Heart right ventricle (tissue), 16 donors: Measurements from ENCODE around the gene TSHB. TPM values are rescaled to one million over a fixed set of nuclear protein-coding genes. Genes with fewer than 3 reads are reported as not detected.
A peak's percentile ranks its signal among the peaks of the same experiment; 100 is the strongest.

Experiments used
- ATAC-seq, 8 donors: fragments of 200-7000 bp; cut with Tn5 transposase; one replicate each; pipeline ENCODE4 v1.9.1; 2020; ENCODE audit warnings: mild to moderate bottlenecking in 8 of 8, moderate library complexity in 8 of 8, moderate number of reproducible peaks in 1 of 8
- DNase-seq, 2 donors: peaks; one replicate each; pipeline ENCODE4 v3.0.0-alpha.2; 2020
- H3K27ac ChIP-seq, 10 donors: fragments of 200-600 bp; sonication (generic) in 2 of 10; one replicate each; pipeline versions ENCODE4 v1.5.0 to v1.8.0; 2020 to 2022; ENCODE audit warnings: mild to moderate bottlenecking in 3 of 10
- H3K27me3 ChIP-seq, 7 donors: fragments of 200-600 bp; one replicate each; pipeline ENCODE4 v1.8.0; 2021 to 2022; ENCODE audit warnings: mild to moderate bottlenecking in 2 of 7
- H3K36me3 ChIP-seq, 9 donors: fragments of 200-600 bp; sonication (generic) in 1 of 9; one replicate each; pipeline versions ENCODE4 v1.5.0 to v1.8.0; 2020 to 2022; ENCODE audit warnings: mild to moderate bottlenecking in 2 of 9
- H3K4me1 ChIP-seq, 9 donors: fragments of 200-600 bp; sonication (generic) in 1 of 9; one replicate each; pipeline versions ENCODE4 v1.5.0 to v1.8.0; 2020 to 2022; ENCODE audit warnings: mild to moderate bottlenecking in 4 of 9
- H3K4me3 ChIP-seq, 10 donors: fragments of 200-600 bp; sonication (generic) in 2 of 10; one replicate each; pipeline versions ENCODE4 v1.5.0 to v1.8.0; 2020 to 2022; ENCODE audit warnings: mild to moderate bottlenecking in 7 of 10, moderate library complexity in 2 of 10
- H3K9me3 ChIP-seq, 11 donors: fragments of 200-600 bp in 10 of 11; sonication (generic) in 2 of 11; one replicate each; pipeline versions ENCODE4 v1.5.0 to v1.8.0; 2013 to 2022; ENCODE audit warnings: mild to moderate bottlenecking in 2 of 11, control low read depth in 1 of 11, moderate library complexity in 1 of 11
- WGBS, 2 donors: extraction: QIAGEN DNeasy Blood & Tissue Kit; methylation state at CpG; one replicate each; pipeline ENCODE4 v1.1.7; 2013; ENCODE audit warnings: inconsistent platforms in 1 of 2; 5-methylcytosine and 5-hydroxymethylcytosine counted together
- intact Hi-C, 10 donors: fragments of 100-400 bp; cut with DNase I; formaldehyde crosslinking; loops; one replicate each; pipeline versions ENCODE4 v1.11.1 to v1.14.2; 2022
- polyA plus RNA-seq, 2 donors: library from polyadenylated mRNA; stranded (reverse); fragments of 200-250 nt; gene quantifications; one replicate each; pipeline ENCODE4 v1.2.3, GENCODE V29; 2013
- total RNA-seq, 10 donors: library from RNA; stranded (reverse); fragmentation: NEBNext Ultra II Directional in 3 of 10; extraction: Animal tissue kit (Norgen Biotek cat#: 25700) in 3 of 10; gene quantifications; one replicate each; pipeline versions ENCODE4 v1.2.1 to v1.2.4, GENCODE V29; 2021 to 2023
- TF ChIP-seq, protein P1 (sequence below), 9 donors: fragments of 200-600 bp; sonication (generic) in 2 of 9; IDR thresholded peaks; one replicate each; pipeline versions ENCODE4 v1.5.0 to v1.8.0; 2021 to 2022; ENCODE audit warnings: antibody characterized with exemption in 9 of 9, mild to moderate bottlenecking in 5 of 9, moderate library complexity in 1 of 9
- donor health status: Arrhythmogenic right ventricular cardiomyopathy.
- donor health status: ischemic (EF 13 %, LVEDD 7.1; RV severe dilation, severe dysfunction).
- donor health status: healthy with polysubstance abuse.
- donor health status: DM: no; HTN: yes; CAD: no.
- donor health status: DM: no; HTN: no; CAD: no.
- donor health status: ischemic (EF 25% LVEDD 6.9; RV normal size, moderate dysfunction).
- donor health status: ischemic (EF 25% LVEDD 5.7; RV mildly dilated, moderate dysfunction).
- donor health status: healthy.
- donor health status: DM: yes; HTN: yes; CAD: no.
- donor health status: Ischemic cardiomyopathy.
- donor health status: ischemic (EF 35%, LVEDD 5.7; RV mildly dilated, moderate dysfunction).
- donor health status: nonischemic (EF 11% LVEDD 7.7; RV severe dilation, severe dysfunction).
- donor health status: DM: yes; HTN: yes; CAD: no.
- donor health status: PGD.
- donor health status: ischemic (EF 29% LVEDD 5.4; RV normal size, mild dysfunction).
- donor health status: nonischemic (EF 23%, LVEDD 6.1; RV moderate dilation, normal function).

TSHB gene
- total and polyA plus RNA-seq, 12 donors = not detected

DNA sequence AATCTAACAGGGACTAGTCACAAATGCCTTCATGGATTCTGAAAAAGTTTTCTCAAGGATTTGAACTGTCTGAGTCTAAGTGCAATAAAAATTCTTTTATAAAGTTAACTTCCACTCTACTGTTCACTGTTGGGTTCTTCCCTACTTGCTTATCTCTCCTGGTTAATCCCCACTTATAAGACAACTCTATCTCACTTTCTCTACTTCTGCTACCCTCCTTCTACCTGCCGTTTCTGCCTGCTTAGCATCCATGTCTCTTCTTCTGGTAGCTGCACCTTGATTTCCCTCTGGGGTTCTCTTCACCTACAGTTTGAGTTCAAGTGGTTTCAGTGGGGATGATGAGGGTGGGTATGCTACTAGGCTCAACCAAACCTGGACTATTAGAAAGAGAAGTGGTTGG, 6.0 kb downstream of the TSHB start:
- DNase-seq (no peak), ATAC-seq (no peak)
- Histone ChIP-seq H3K9me3 (no peaks in the 10 kb centered on the region), H3K27me3 (no peaks in the 10 kb centered on the region), H3K36me3 (no peaks in the 10 kb centered on the region), H3K4me1 (peaks cover 0 to 7% (median 0%) of the 10 kb centered on the region in 9 donors), H3K27ac (no peak overlapping the region), H3K4me3 (no peak overlapping the region)
- intact Hi-C loops = no loop called here
- 70 to 71% methylated on average over 1 of the region's 1 CpG for WGBS, 2 donors
- TF ChIP-seq, protein P1, sequence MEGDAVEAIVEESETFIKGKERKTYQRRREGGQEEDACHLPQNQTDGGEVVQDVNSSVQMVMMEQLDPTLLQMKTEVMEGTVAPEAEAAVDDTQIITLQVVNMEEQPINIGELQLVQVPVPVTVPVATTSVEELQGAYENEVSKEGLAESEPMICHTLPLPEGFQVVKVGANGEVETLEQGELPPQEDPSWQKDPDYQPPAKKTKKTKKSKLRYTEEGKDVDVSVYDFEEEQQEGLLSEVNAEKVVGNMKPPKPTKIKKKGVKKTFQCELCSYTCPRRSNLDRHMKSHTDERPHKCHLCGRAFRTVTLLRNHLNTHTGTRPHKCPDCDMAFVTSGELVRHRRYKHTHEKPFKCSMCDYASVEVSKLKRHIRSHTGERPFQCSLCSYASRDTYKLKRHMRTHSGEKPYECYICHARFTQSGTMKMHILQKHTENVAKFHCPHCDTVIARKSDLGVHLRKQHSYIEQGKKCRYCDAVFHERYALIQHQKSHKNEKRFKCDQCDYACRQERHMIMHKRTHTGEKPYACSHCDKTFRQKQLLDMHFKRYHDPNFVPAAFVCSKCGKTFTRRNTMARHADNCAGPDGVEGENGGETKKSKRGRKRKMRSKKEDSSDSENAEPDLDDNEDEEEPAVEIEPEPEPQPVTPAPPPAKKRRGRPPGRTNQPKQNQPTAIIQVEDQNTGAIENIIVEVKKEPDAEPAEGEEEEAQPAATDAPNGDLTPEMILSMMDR (IDR thresholded peaks at IDR 0.05) = no peak

DNA sequence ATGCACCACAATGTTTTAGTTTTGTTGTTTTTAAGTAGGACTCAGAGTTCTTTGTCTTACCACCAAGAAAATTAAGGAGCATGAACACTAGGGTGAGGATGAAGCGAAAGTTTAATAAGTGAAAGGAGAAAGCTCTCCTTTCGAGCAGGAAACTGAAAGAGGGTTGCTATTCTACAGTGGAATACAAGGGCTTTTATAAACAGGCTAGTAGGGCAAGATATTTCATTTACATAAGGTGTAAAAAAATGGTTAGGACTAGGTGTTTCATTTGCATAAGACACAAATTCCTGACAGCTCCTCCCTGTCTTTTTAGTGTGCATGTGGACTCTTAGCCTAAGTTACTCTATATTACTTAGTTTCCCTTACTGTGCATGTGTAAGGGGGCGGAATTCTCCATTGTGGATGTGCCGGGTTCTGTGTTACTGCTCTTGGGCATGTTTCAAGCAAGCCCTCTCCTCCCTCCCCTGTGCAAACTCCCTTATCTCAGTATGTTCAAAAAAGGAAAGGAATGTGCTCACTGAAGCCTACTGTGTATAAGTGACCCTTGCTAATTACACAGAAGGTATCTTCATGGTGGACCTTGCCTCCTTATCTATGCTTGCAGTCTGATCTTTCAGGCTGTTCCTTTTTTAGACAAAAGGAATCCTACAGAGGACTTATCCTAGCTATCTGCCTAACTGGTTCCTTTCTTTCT, 7.3 kb downstream of the TSHB start:
- ATAC-seq (peak in 4 of 8 donors; percentile 42 to 72 (median 60)), DNase-seq (no peak)
- Histone ChIP-seq H3K4me3 (no peak overlapping the region), H3K27me3 (no peaks in the 10 kb centered on the region), H3K4me1 (peaks cover 0 to 7% (median 0%) of the 10 kb centered on the region in 9 donors), H3K9me3 (no peaks in the 10 kb centered on the region), H3K36me3 (no peaks in the 10 kb centered on the region), H3K27ac (no peak overlapping the region)
- TF ChIP-seq, protein P1 (IDR thresholded peaks at IDR 0.05) = no peak
- WGBS, 2 donors = 64 to 66% methylated on average over 4 of the region's 4 CpGs
- intact Hi-C loops = no loop called here

DNA sequence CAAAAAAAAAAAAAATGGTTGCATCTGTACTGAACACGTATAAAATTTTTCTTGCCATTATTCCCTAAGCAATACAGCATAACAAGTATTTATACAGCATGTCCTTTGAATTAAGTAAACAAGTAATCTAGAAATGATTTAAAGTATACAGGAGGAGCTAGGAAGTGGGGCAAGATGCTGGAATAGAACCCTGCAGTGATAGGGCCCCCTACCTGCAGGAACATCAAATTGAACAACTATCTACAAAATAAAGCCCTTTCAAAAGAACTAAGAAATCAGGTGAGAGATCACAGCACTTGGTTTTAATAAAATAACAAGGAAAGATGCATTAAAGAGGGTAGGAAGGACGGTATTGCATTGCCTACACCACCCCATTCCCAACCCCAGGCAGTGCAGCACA, 10.9 kb downstream of the TSHB start:
- no peak for DNase-seq
- Histone ChIP-seq H3K4me3 (no peak overlapping the region), H3K4me1 (peaks cover 0 to 7% (median 0%) of the 10 kb centered on the region in 9 donors), H3K27ac (no peak overlapping the region), H3K36me3 (peaks cover 0 to 11% (median 0%) of the 10 kb centered on the region in 9 donors), H3K9me3 (no peaks in the 10 kb centered on the region), H3K27me3 (no peaks in the 10 kb centered on the region)
- no peak for ATAC-seq
- TF ChIP-seq, protein P1 (IDR thresholded peaks at IDR 0.05) = no peak
- 71 to 81% methylated on average over 2 of the region's 2 CpGs for WGBS, 2 donors
- intact Hi-C loops = no loop called here

GRCh38 chr1:115041654-115042053, 12.0 kb downstream of the TSHB start:
- Histone ChIP-seq H3K9me3 (peaks cover 0 to 7% (median 0%) of the 10 kb centered on the region in 11 donors), H3K4me3 (no peak overlapping the region), H3K27ac (no peak overlapping the region), H3K27me3 (no peaks in the 10 kb centered on the region), H3K4me1 (peaks cover 0 to 7% (median 0%) of the 10 kb centered on the region in 9 donors), H3K36me3 (peaks cover 0 to 11% (median 0%) of the 10 kb centered on the region in 9 donors)
- ATAC-seq (no peak), DNase-seq (no peak)
- TF ChIP-seq, protein P1 (IDR thresholded peaks at IDR 0.05) = peak in 1 of 9 donors; percentile 24
- intact Hi-C loops = no loop called here
